ENCODE results near the gene XYLT1.

The XYLT1 gene

DNA sequence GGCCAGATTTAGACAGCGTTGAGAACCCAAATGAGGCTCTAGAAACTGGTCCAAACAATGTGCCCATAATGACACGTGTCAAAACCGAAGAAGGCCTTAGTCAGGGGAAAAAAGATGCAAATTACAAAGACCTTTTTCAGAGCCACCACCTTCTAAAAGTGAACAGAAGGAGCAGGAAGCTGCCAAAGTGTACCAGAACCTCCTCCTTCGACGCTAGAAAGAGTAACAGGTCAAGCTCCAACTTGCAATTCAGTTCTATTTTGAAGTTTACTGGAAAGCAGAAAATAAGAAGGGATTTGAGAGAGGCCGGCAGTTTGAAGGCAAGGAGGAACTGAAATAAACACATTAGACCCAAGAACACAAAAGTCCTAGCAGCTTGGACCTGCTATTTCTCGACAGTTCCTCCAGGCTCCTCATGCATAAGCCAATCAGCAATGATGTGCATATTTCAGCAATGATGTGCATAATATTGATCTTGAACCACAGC, 61.8 kb downstream of the XYLT1 start:
- ATAC-seq (ENCODE audit: low read depth) = no peak
- peaks cover 3% of the 10 kb centered on the region for H3K4me1 ChIP-seq (ENCODE audit: insufficient read depth, poor library complexity, severe bottlenecking)
- H3K36me3 ChIP-seq (ENCODE audit: low read depth) = no peaks in the 10 kb centered on the region
- no peak overlapping the region for H3K4me3 ChIP-seq (ENCODE audit: severe bottlenecking)
- no peak overlapping the region for H3K27ac ChIP-seq (ENCODE audit: poor library complexity, severe bottlenecking)
- no peaks in the 10 kb centered on the region for H3K9me3 ChIP-seq (ENCODE audit: severe bottlenecking)
- no peaks in the 10 kb centered on the region for H3K27me3 ChIP-seq (ENCODE audit: insufficient read depth, poor library complexity, severe bottlenecking)
- TF ChIP-seq, protein P1, sequence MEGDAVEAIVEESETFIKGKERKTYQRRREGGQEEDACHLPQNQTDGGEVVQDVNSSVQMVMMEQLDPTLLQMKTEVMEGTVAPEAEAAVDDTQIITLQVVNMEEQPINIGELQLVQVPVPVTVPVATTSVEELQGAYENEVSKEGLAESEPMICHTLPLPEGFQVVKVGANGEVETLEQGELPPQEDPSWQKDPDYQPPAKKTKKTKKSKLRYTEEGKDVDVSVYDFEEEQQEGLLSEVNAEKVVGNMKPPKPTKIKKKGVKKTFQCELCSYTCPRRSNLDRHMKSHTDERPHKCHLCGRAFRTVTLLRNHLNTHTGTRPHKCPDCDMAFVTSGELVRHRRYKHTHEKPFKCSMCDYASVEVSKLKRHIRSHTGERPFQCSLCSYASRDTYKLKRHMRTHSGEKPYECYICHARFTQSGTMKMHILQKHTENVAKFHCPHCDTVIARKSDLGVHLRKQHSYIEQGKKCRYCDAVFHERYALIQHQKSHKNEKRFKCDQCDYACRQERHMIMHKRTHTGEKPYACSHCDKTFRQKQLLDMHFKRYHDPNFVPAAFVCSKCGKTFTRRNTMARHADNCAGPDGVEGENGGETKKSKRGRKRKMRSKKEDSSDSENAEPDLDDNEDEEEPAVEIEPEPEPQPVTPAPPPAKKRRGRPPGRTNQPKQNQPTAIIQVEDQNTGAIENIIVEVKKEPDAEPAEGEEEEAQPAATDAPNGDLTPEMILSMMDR (IDR thresholded peaks at IDR 0.05; ENCODE audit: poor library complexity, severe bottlenecking) = no peak
- no peak for DNase-seq (ENCODE audit: low spot score)

DNA sequence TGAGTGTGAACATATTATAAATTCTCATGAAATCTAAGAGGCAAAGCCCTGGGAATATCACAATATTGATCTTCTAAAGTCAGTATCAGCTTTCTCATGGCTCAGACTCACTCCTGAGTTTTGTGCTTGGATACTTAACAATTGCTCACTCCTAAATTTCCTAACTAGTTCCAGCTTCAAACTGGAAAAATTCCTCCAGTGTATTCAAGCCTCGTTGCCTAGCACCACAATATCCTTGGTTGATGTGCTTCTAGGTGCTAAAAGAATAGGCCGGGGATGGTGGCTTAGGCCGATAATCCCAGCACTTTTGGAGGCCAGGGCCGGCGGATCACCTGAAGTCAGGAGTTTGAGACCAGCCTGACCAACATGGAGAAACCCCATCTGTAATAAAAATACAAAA, 62.5 kb downstream of the XYLT1 start:
- Histone ChIP-seq H3K9me3 (ENCODE audit: severe bottlenecking) (no peaks in the 10 kb centered on the region), H3K4me3 (ENCODE audit: severe bottlenecking) (no peak overlapping the region), H3K27me3 (ENCODE audit: insufficient read depth, poor library complexity, severe bottlenecking) (no peaks in the 10 kb centered on the region), H3K36me3 (ENCODE audit: low read depth) (no peaks in the 10 kb centered on the region), H3K4me1 (ENCODE audit: insufficient read depth, poor library complexity, severe bottlenecking) (peaks cover 3% of the 10 kb centered on the region), H3K27ac (ENCODE audit: poor library complexity, severe bottlenecking) (no peak overlapping the region)
- TF ChIP-seq, protein P1 (IDR thresholded peaks at IDR 0.05; ENCODE audit: poor library complexity, severe bottlenecking) = no peak
- DNase-seq (ENCODE audit: low spot score) (no peak), ATAC-seq (ENCODE audit: low read depth) (no peak)

DNA sequence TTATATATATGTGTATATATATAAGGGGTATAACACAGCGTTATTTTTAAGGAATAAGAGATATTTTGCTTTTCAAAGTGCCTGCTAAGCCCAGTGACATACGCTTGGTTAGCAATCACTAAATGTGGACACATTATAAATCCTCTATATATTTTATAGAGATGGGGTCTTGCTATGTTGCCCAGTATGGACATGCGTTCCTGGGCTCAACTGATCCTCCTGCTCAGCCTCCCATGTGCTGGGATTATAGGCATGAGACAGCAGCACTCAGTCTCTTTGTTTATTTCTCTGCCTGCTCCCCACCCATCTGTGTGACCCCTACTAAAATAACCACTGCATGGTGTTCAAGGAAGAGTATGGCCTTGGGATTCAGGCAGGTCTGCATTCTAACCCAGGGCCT, 63.4 kb downstream of the XYLT1 start:
- DNase-seq (ENCODE audit: low spot score) (no peak), ATAC-seq (ENCODE audit: low read depth) (no peak)
- Histone ChIP-seq H3K36me3 (ENCODE audit: low read depth) (no peaks in the 10 kb centered on the region), H3K4me3 (ENCODE audit: severe bottlenecking) (no peak overlapping the region), H3K27me3 (ENCODE audit: insufficient read depth, poor library complexity, severe bottlenecking) (no peaks in the 10 kb centered on the region), H3K4me1 (ENCODE audit: insufficient read depth, poor library complexity, severe bottlenecking) (peaks cover 3% of the 10 kb centered on the region), H3K27ac (ENCODE audit: poor library complexity, severe bottlenecking) (no peak overlapping the region), H3K9me3 (ENCODE audit: severe bottlenecking) (no peaks in the 10 kb centered on the region)
- TF ChIP-seq, protein P1 (IDR thresholded peaks at IDR 0.05; ENCODE audit: poor library complexity, severe bottlenecking) = no peak

DNA sequence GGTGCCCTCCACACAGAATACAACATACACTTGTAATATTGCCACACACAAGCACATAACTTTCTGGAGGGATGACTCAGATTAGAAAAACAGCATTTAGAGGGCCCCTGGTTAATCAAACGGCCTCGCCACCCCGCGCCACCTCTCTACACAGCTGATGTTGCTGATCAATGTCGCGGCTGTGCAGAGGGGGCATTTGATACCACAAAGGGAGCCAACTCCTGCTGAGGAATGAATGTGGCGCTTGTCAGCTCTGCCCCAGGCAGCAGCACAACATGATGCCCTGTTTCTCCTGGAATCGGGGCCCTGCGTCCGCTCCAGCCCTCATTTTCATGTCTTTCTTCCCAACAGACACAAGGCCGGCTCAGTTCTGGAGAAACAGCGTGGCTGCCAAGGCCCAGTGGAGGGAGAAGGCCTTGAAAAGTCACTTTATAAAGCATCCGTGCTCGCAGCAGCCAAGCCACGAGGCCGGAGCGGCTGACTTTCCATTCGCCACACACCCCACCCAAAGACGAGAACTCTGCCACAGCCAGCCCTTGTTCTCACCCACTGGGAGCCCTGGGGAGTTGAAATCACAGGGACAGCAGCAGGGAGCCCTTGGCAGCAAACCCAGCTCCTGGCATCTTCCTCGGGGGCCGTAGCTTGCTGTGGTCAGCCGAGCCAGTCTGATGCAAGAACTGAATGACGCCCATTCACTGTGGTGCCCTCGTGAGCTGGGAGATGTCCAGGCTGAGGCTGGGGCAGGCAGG, 65.6 kb downstream of the XYLT1 start:
- Histone ChIP-seq H3K4me3 (ENCODE audit: severe bottlenecking) (no peak overlapping the region), H3K27ac (ENCODE audit: poor library complexity, severe bottlenecking) (no peak overlapping the region), H3K4me1 (ENCODE audit: insufficient read depth, poor library complexity, severe bottlenecking) (peaks cover 3% of the 10 kb centered on the region), H3K36me3 (ENCODE audit: low read depth) (no peaks in the 10 kb centered on the region), H3K27me3 (ENCODE audit: insufficient read depth, poor library complexity, severe bottlenecking) (no peaks in the 10 kb centered on the region), H3K9me3 (ENCODE audit: severe bottlenecking) (no peaks in the 10 kb centered on the region)
- ATAC-seq (ENCODE audit: low read depth) (no peak; the same call in 2 of the 3 replicates), DNase-seq (ENCODE audit: low spot score) (no peak)
- TF ChIP-seq, protein P1 (IDR thresholded peaks at IDR 0.05; ENCODE audit: poor library complexity, severe bottlenecking) = no peak
